GM18517 (cell line): Measurements from ENCODE around the gene DOCK4.

Experiments
- ATAC-seq: cut with Tn5 transposase; IDR thresholded peaks from one replicate; pipeline ENCODE4 v1.9.1; 2021; ENCODE audit warnings: mild to moderate bottlenecking, moderate library complexity; ENCODE audit not compliant: unreplicated experiment

DOCK4 gene

GRCh38 chr7:111747718-111748117 lies 458.5 kb downstream of the DOCK4 start:
- no peak for ATAC-seq

GRCh38 chr7:111746950-111747349 lies 459.2 kb downstream of the DOCK4 start:
- no peak for ATAC-seq

GRCh38 chr7:111744501-111745155 lies 461.6 kb downstream of the DOCK4 start:
- ATAC-seq = no peak

GRCh38 chr7:111743244-111743847 lies 462.9 kb downstream of the DOCK4 start:
- ATAC-seq = no peak

- ATAC-seq = peak; percentile 96
Observed at GRCh38 chr7:111741811-111742240, 464.4 kb downstream of the DOCK4 start.

GRCh38 chr7:111740942-111741341 lies 465.3 kb downstream of the DOCK4 start:
- ATAC-seq = no peak

- no peak for ATAC-seq
Observed at GRCh38 chr7:111736552-111736874, 469.7 kb downstream of the DOCK4 start.

- ATAC-seq = peak; percentile 82
Observed at GRCh38 chr7:111735661-111736551, 470.3 kb downstream of the DOCK4 start.

- no peak for ATAC-seq
Observed at GRCh38 chr7:111734954-111735660, 471.1 kb downstream of the DOCK4 start.

- ATAC-seq = no peak
Observed at GRCh38 chr7:111732923-111733322, 473.3 kb downstream of the DOCK4 start.

GRCh38 chr7:111730476-111731300 lies 475.5 kb downstream of the DOCK4 start:
- ATAC-seq = peak; percentile 78

- no peak for ATAC-seq
Observed at GRCh38 chr7:111730057-111730456, 476.1 kb downstream of the DOCK4 start.

- ATAC-seq = no peak
Observed at GRCh38 chr7:111729483-111729882, 476.7 kb downstream of the DOCK4 start.

GRCh38 chr7:111728635-111728995 lies 477.6 kb downstream of the DOCK4 start:
- ATAC-seq = no peak

- ATAC-seq = no peak
Observed at GRCh38 chr7:111727905-111728634, 478.1 kb downstream of the DOCK4 start.

GRCh38 chr7:111718886-111719285 lies 487.3 kb downstream of the DOCK4 start:
- ATAC-seq = no peak

GRCh38 chr7:111711426-111712065 lies 494.7 kb downstream of the DOCK4 start:
- no peak for ATAC-seq

GRCh38 chr7:111710839-111711380 lies 495.3 kb downstream of the DOCK4 start:
- no peak for ATAC-seq

- no peak for ATAC-seq
Observed at GRCh38 chr7:111708072-111708471, 498.1 kb downstream of the DOCK4 start.
